Natural killer cell (primary cell): ENCODE data around the gene TIMM10. TPM values are rescaled to one million over a fixed set of nuclear protein-coding genes. Genes with fewer than 3 reads are reported as not detected.
A peak's percentile ranks its signal among the peaks of the same experiment; 100 is the strongest.

Source experiments
- ATAC-seq, 3 donors: fragments of 150-1000 bp in 2 of 3; fragments of 200-7000 bp in 1 of 3; cut with Tn5 transposase; 1 replicate in 1 of 3; 2 replicates in 2 of 3; pipeline ENCODE4 v1.10.0; 2021; ENCODE audit warnings: mild to moderate bottlenecking in 2 of 3, moderate library complexity in 2 of 3
- DNase-seq, 2 donors: peaks; one replicate each; pipeline versions ENCODE4 v3.0.0 to v3.0.0-alpha.2; 2013 to 2021; ENCODE audit warnings: mixed read lengths in 1 of 2
- H3K27ac ChIP-seq: one replicate; pipeline ENCODE4 v1.5.1; 2013; ENCODE audit warnings: mild to moderate bottlenecking, low read length
- H3K27me3 ChIP-seq: one replicate; pipeline ENCODE4 v1.6.1; 2013; ENCODE audit warnings: low read length; ENCODE audit not compliant: control insufficient read depth, insufficient read depth
- H3K36me3 ChIP-seq: one replicate; pipeline ENCODE4 v1.6.1; 2013; ENCODE audit warnings: low read length; ENCODE audit not compliant: control insufficient read depth, insufficient read depth
- H3K4me1 ChIP-seq: one replicate; pipeline ENCODE4 v1.6.1; 2013; ENCODE audit warnings: low read length; ENCODE audit not compliant: control insufficient read depth, insufficient read depth
- H3K4me3 ChIP-seq: one replicate; pipeline ENCODE4 v1.5.1; 2013; ENCODE audit warnings: low read length
- H3K9me3 ChIP-seq: one replicate; pipeline ENCODE4 v1.6.1; 2013; ENCODE audit warnings: low read length; ENCODE audit not compliant: control insufficient read depth, insufficient read depth
- H3K27ac Mint-ChIP-seq, 2 donors: one replicate each; pipeline ENCODE4 v1.8.0; 2022; ENCODE audit warnings: mild to moderate bottlenecking in 2 of 2, mixed read lengths in 2 of 2, moderate library complexity in 1 of 2
- H3K27me3 Mint-ChIP-seq, 2 donors: one replicate each; pipeline ENCODE4 v1.8.0; 2022; ENCODE audit warnings: low read depth in 2 of 2, mixed read lengths in 2 of 2
- H3K36me3 Mint-ChIP-seq: one replicate; pipeline ENCODE4 v1.8.0; 2022; ENCODE audit warnings: mixed read lengths
- H3K4me1 Mint-ChIP-seq, 2 donors: one replicate each; pipeline ENCODE4 v1.8.0; 2022; ENCODE audit warnings: mixed read lengths in 2 of 2
- H3K4me3 Mint-ChIP-seq: one replicate; pipeline ENCODE4 v1.8.0; 2022; ENCODE audit warnings: mild to moderate bottlenecking, moderate library complexity, mixed read lengths
- H3K9me3 Mint-ChIP-seq, 2 donors: one replicate each; pipeline ENCODE4 v1.8.0; 2022; ENCODE audit warnings: mixed read lengths in 2 of 2
- CTCF ChIP-seq: fragments of 200-600 bp; IDR thresholded peaks from one replicate; pipeline ENCODE4 v1.8.0; 2022; ENCODE audit warnings: antibody characterized with exemption
- WGBS: methylation state at CpG from one replicate; pipeline ENCODE4 v1.1.7; 2013; ENCODE audit warnings: missing lambda C conversion rate; ENCODE audit not compliant: insufficient coverage; 5-methylcytosine and 5-hydroxymethylcytosine counted together
- intact Hi-C: fragments of 100-400 bp; cut with micrococcal nuclease; formaldehyde crosslinking; loops from one replicate; pipeline ENCODE4 v1.14.2; 2022
- total RNA-seq, 4 donors: library from RNA; stranded (reverse); fragments of 120-200 nt in 1 of 4; gene quantifications; one replicate each; pipeline versions ENCODE4 v1.2.3 to v1.2.4, GENCODE V29; 2013 to 2022

TIMM10 gene
- total RNA-seq, 3 donors from 2014 or later (not counting 1 experiment from before 2014, with no cell fraction given), result 15.0 to 18.8 (median 17.1) TPM

- TF ChIP-seq CTCF, result no peak
- no peaks in the 10 kb centered on the region for H3K36me3 Mint-ChIP-seq
Measured at GRCh38 chr11:57521116-57521515, 9.4 kb downstream of the TIMM10 start.

GRCh38 chr11:57516061-57516443 lies 14.5 kb downstream of the TIMM10 start:
- Histone ChIP-seq H3K4me1 (peaks cover 20% of the 10 kb centered on the region), H3K27ac (no peak overlapping the region), H3K4me3 (peak overlapping the region; percentile 92), H3K9me3 (no peaks in the 10 kb centered on the region), H3K27me3 (no peaks in the 10 kb centered on the region), H3K36me3 (no peaks in the 10 kb centered on the region)
- H3K27me3 Mint-ChIP-seq, result no peaks in the 10 kb centered on the region
- no peaks in the 10 kb centered on the region for H3K36me3 Mint-ChIP-seq
- peak overlapping the region in 1 of 2 donors; percentile 89 for H3K27ac Mint-ChIP-seq
- peak overlapping the region; percentile 100 for H3K4me3 Mint-ChIP-seq
- 4% methylated on average over 5 of the region's 5 CpGs for WGBS
- no peak for ATAC-seq
- TF ChIP-seq CTCF, result no peak
- intact Hi-C loops, result no loop called here
- no peak for DNase-seq
- H3K9me3 Mint-ChIP-seq, result no peaks in the 10 kb centered on the region
- H3K4me1 Mint-ChIP-seq, result peaks cover 17 to 41% of the 10 kb centered on the region in 2 donors

More at GRCh38 chr11:57521116-57521515, 9.4 kb downstream of the TIMM10 start:
- Histone ChIP-seq H3K36me3 (no peaks in the 10 kb centered on the region), H3K4me3 (no peak overlapping the region), H3K27me3 (no peaks in the 10 kb centered on the region), H3K4me1 (no peaks in the 10 kb centered on the region), H3K9me3 (no peaks in the 10 kb centered on the region), H3K27ac (no peak overlapping the region)
- Mint-ChIP-seq H3K4me3 (no peak overlapping the region), H3K27ac (no peak overlapping the region), H3K27me3 (peaks cover 0 to 3% of the 10 kb centered on the region in 2 donors), H3K4me1 (peaks cover 1 to 2% of the 10 kb centered on the region in 2 donors), H3K9me3 (no peaks in the 10 kb centered on the region)
- no peak for ATAC-seq
- 94% methylated on average over 1 of the region's 2 CpGs for WGBS
- intact Hi-C loops, result no loop called here
- DNase-seq, result no peak

- Mint-ChIP-seq H3K36me3 (no peaks in the 10 kb centered on the region), H3K4me1 (peaks cover 17 to 41% of the 10 kb centered on the region in 2 donors), H3K27ac (peak within 1 kb of the TSS; percentile 72 to 89), H3K9me3 (no peaks in the 10 kb centered on the region), H3K4me3 (peak within 1 kb of the TSS; percentile 100), H3K27me3 (no peaks in the 10 kb centered on the region)
- peaks cover 20% of the 10 kb centered on the region for H3K4me1 ChIP-seq
- H3K4me3 ChIP-seq, result peak within 1 kb of the TSS; percentile 92
- H3K27me3 ChIP-seq, result no peaks in the 10 kb centered on the region
- peak; percentile 38 to 52 (median 46) for ATAC-seq
- WGBS, result under 1% methylated on average over 66 of the region's 66 CpGs
- no peaks in the 10 kb centered on the region for H3K36me3 ChIP-seq
- no peak within 1 kb of the TSS for H3K27ac ChIP-seq
- no peaks in the 10 kb centered on the region for H3K9me3 ChIP-seq
- intact Hi-C loops, result no loop called here
- peak; percentile 19 to 37 for DNase-seq
- TF ChIP-seq CTCF, result no peak
Measured at GRCh38 chr11:57515332-57516060, 15.1 kb downstream of the TIMM10 start, which contains the start of gene SLC43A1. TSS of gene SLC43A1 (minus strand) at chr11:57515702. CDS start at chr11:57514111, 1,591 bp downstream.
